HL-60 (cell line): Measurements from ENCODE around the gene FNDC10.
A peak's percentile ranks its signal among the peaks of the same experiment; 100 is the strongest.

Experiments
- DNase-seq, 2 experiments: peaks; one replicate each; pipeline ENCODE4 v3.0.0-alpha.2; 2010 to 2020; ENCODE audit warnings: low read depth in 1 of 2, low spot score in 1 of 2
- H3K27ac ChIP-seq: fragments of 250-450 bp; sonication (Bioruptor Pico); replicated peaks from 2 replicates; pipeline ENCODE4 v1.5.1; 2020; ENCODE audit warnings: mild to moderate bottlenecking, moderate library complexity
- H3K27me3 ChIP-seq: fragments of 250-450 bp; sonication (Bioruptor Pico); 2 replicates; pipeline ENCODE4 v1.5.1; 2021; ENCODE audit warnings: mild to moderate bottlenecking, moderate library complexity; ENCODE audit not compliant: insufficient read depth, poor library complexity, severe bottlenecking
- H3K4me3 ChIP-seq: replicated peaks from 2 replicates; pipeline ENCODE4 v1.5.1; 2011; ENCODE audit warnings: mild to moderate bottlenecking, control low read depth, low read length; ENCODE audit not compliant: insufficient read depth
- GABPA ChIP-seq: IDR thresholded peaks from 2 replicates; pipeline ENCODE4 v1.6.1; 2012; ENCODE audit warnings: low read depth
- POLR2AphosphoS5 ChIP-seq: IDR thresholded peaks from 2 replicates; pipeline ENCODE4 v1.6.1; 2012; ENCODE audit warnings: low read depth
- SPI1 ChIP-seq: IDR thresholded peaks from 2 replicates; pipeline ENCODE4 v1.6.1; 2012; ENCODE audit warnings: low read depth, mild to moderate bottlenecking, borderline replicate concordance
- TF ChIP-seq, protein P1 (sequence below): IDR thresholded peaks from one replicate; pipeline ENCODE4 v1.5.1; 2011; ENCODE audit warnings: low read length, control low read depth, inconsistent platforms; ENCODE audit not compliant: insufficient read depth
- TF ChIP-seq, protein P2 (sequence below): IDR thresholded peaks from 2 replicates; pipeline ENCODE4 v1.6.1; 2012; ENCODE audit warnings: low read depth; ENCODE audit not compliant: insufficient replicate concordance

FNDC10 gene

DNA sequence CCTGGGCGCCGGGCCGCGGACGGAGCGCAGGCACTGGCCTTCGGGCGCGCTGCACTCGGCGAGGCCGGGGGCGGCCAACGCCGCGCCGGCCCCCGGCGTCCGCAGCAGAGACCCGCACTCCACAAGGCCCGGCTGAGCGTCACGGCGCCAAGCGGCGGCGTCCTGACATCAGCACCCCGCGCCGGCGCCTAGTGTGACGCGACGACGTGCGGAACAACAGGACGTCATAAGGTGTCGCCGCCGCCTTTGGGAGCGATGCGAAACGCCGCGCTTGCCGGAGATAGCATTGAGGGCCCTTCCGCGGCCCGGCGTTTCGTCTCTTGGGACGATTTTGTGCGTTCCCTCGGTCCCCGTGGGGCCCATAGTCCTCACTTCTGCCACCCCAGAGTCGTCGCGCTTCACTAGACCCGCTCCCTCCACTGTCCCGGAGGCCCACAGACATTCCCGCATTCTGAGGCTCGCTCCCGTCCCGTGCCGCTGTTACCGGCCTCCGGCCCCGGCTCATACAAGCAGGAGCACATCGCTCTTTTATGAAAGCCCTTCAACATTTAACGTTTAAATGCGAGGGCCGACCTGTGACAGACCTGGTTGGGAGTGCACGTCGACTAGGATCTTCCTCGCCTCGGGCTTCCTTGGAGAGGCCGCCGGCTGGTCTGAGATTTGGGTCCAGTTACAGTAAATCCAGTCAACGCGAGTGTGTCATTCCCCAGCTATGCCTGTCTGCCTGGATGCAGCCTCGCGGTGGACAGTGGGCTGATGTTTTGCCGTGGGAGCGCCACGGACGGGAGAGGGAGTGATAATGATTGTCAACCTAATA lies 25.0 kb downstream of the FNDC10 start, which contains the start of gene SSU72:
Gene SSU72, minus strand, starts transcription at position 143 of the 817 bp plus-strand sequence. CDS start 306 bp downstream, outside the sequence.
- peak; percentile 91 to 92 for DNase-seq
- Histone ChIP-seq H3K4me3 (peak within 1 kb of the TSS; percentile 94), H3K27ac (peak within 1 kb of the TSS; percentile 97), H3K27me3 (no peaks in the 10 kb centered on the region)
- TF ChIP-seq, protein P1, sequence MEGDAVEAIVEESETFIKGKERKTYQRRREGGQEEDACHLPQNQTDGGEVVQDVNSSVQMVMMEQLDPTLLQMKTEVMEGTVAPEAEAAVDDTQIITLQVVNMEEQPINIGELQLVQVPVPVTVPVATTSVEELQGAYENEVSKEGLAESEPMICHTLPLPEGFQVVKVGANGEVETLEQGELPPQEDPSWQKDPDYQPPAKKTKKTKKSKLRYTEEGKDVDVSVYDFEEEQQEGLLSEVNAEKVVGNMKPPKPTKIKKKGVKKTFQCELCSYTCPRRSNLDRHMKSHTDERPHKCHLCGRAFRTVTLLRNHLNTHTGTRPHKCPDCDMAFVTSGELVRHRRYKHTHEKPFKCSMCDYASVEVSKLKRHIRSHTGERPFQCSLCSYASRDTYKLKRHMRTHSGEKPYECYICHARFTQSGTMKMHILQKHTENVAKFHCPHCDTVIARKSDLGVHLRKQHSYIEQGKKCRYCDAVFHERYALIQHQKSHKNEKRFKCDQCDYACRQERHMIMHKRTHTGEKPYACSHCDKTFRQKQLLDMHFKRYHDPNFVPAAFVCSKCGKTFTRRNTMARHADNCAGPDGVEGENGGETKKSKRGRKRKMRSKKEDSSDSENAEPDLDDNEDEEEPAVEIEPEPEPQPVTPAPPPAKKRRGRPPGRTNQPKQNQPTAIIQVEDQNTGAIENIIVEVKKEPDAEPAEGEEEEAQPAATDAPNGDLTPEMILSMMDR: no peak
- TF ChIP-seq POLR2AphosphoS5: peak; percentile 89
- no peak for TF ChIP-seq SPI1
- TF ChIP-seq, protein P2, sequence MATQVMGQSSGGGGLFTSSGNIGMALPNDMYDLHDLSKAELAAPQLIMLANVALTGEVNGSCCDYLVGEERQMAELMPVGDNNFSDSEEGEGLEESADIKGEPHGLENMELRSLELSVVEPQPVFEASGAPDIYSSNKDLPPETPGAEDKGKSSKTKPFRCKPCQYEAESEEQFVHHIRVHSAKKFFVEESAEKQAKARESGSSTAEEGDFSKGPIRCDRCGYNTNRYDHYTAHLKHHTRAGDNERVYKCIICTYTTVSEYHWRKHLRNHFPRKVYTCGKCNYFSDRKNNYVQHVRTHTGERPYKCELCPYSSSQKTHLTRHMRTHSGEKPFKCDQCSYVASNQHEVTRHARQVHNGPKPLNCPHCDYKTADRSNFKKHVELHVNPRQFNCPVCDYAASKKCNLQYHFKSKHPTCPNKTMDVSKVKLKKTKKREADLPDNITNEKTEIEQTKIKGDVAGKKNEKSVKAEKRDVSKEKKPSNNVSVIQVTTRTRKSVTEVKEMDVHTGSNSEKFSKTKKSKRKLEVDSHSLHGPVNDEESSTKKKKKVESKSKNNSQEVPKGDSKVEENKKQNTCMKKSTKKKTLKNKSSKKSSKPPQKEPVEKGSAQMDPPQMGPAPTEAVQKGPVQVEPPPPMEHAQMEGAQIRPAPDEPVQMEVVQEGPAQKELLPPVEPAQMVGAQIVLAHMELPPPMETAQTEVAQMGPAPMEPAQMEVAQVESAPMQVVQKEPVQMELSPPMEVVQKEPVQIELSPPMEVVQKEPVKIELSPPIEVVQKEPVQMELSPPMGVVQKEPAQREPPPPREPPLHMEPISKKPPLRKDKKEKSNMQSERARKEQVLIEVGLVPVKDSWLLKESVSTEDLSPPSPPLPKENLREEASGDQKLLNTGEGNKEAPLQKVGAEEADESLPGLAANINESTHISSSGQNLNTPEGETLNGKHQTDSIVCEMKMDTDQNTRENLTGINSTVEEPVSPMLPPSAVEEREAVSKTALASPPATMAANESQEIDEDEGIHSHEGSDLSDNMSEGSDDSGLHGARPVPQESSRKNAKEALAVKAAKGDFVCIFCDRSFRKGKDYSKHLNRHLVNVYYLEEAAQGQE: no peak
- TF ChIP-seq GABPA: 0 out of 2 replicates have a peak, but pooled peaks have one; percentile 24

DNA sequence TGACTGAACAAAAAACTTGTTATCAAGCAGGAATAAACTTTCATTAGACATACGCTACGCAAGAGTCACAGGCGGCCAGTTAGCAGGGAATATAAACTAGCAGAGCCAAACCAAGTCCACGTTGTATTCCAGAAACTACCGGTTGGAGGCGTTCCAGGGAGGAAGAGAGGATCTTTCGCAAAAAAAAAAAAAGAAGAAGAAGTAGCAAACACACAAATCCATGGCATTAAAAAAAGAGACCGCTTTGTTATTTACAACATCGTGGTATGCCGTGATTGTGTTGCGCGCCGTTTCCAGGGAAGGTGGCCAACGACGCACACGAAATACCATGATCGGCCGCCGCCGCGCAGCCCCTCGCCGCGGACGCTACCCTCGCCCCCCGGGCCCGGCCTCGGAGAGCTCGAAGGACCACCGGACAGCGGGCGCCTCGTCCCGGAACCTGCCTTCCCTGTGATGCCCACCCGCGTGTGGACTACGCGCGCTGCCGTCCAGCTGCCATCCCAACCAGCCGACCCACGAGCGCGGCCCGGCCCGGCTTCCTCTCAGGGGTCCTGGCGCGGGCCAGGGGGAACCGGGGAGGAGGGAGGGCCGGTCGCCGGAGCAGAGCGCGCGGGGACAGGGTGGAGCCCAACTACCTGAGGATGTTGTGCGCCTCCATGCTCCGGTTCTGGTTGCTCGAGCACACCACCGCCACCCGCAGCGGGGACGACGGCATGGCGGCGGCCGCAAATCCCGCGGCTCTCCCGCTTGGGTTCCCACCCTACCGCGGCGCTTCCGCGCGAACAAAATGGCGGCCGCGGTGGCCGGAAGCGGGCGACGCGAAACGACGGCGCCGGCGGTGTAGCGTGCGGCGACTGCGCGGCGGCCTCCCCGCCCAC lies 25.9 kb downstream of the FNDC10 start:
- TF ChIP-seq, protein P2: peak; percentile 32
- 0 out of 2 replicates have a peak, but pooled peaks have one; percentile 12 for TF ChIP-seq POLR2AphosphoS5
- no peak for TF ChIP-seq GABPA
- peak; percentile 58; the same call in 1 of the 2 replicates for TF ChIP-seq SPI1
- H3K4me3 ChIP-seq: peak overlapping the region; percentile 94
- H3K27me3 ChIP-seq: no peaks in the 10 kb centered on the region
- peak in 1 of 2 experiments; percentile 72 for DNase-seq
- H3K27ac ChIP-seq: peak overlapping the region; percentile 97

DNA sequence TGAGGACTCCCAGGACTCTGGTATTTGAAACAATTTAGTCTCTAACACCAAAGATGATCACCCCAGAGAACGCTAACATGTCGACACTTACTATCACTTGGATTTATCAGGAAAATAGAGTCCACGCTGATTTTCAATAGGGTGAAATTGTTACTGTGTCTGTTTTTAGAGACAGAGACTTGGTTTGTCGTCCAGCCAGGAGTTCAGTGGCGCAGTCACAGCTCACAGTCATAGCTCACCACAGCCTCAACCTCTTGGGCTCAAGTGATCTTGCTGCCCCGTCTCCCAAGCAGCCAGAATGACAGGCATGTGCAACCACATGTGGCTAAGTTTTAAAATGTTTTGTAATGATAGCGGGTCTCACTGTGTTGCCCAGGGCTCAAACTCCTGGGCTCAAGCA lies 30.6 kb downstream of the FNDC10 start:
- Histone ChIP-seq H3K4me3 (no peak overlapping the region), H3K27ac (no peak overlapping the region), H3K27me3 (no peaks in the 10 kb centered on the region)
- TF ChIP-seq, protein P1: no peak
- TF ChIP-seq SPI1 (no peak), POLR2AphosphoS5 (no peak), GABPA (no peak)
- TF ChIP-seq, protein P2: no peak
- DNase-seq: no peak
